ENCODE data around the gene RCAN2.

The RCAN2 gene

DNA sequence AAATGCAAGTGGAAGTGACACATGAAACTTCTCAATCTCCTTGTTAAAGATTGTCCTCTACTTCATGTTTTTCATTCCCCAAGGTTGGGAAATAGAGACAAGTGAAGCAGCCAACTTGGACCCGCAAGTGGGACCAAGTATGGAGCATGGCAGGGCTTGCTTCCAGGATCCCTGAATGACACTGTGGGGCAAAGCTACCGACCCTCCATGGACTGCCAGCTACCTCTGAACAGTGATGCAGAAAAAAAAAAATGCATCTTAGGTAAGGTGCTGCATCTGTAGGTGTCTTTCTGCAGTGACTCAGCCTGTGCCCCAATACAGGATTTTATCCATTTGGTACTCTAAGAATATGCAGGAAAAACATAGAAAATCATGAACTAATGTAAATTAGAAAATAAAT, 201.4 kb downstream of the RCAN2 start:
- no peak for DNase-seq

DNA sequence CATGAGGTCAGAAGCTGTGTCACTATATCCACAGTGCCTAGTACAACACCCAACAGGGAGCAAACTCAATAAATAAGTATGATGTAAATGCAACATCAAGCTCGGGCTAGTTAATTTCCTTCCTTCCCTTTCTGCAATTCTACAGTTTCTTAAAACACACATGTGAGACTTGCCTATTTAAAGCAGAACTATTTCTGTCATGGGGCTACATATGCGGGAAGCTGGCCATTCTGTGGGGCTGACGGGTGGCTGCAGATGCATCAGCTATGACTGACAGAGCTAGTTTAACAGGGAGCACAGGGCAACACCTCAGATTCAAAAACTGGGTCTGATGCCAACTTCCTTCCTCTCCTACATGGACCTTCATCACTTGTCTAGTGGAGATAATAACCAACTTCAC, 202.4 kb downstream of the RCAN2 start:
- no peak for DNase-seq

DNA sequence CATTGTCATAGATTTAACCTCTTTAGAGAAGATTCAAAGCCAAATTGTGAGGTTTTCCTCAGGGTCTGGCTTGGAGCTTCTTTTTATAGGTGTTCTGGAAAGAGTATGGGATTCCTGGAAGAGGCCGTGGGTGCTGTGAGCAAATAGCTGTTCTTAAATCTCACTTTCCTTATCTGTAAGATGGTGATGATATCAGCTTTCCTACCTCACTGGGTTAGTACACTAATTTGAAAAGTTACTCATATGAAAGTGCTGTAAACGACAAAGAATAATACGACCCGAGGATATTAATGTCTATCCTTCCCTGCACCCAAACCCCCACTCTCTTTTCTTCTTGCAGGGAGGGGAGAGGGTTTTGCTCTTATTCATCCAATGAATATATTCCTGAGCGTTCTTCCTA, 203.6 kb downstream of the RCAN2 start:
- no peak for DNase-seq

DNA sequence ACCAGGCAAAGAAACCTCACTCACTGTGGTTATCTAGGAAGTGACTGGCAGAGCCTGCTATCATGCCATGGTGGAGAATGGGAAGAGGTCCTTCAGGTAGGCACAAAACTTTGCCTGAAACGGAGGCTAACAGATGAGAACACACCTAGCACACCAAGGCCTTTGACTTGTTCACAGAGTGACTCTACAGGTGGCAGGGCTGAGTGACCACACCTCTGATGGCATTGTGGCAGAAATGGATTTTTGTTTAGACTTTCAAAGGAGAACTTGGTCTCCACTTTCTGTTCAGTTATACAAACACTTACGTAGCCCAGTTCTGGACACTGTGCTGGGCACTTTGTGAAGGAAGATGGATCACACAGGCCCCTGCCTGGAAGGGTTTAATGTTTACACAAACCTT, 204.2 kb downstream of the RCAN2 start:
- DNase-seq = no peak

DNA sequence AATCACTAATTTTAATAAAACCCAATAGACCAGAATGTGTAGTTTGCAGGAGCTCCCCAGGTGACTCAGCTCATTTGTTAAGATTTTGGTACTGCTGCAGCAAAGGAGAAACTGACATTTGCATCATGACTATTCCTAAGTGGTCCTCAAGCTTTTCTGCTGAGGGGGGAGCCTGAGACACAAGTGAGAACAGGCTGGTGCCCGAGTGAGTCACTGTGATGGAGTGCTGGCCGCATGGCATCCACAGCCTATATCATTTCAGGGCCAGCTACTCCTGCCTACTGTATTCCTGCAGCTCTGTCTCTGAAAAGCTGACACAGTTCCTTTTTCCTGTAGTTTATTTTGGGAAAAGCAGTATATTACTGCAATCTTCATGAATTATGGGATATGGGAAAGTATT, 206.8 kb downstream of the RCAN2 start:
- DNase-seq = no peak

DNA sequence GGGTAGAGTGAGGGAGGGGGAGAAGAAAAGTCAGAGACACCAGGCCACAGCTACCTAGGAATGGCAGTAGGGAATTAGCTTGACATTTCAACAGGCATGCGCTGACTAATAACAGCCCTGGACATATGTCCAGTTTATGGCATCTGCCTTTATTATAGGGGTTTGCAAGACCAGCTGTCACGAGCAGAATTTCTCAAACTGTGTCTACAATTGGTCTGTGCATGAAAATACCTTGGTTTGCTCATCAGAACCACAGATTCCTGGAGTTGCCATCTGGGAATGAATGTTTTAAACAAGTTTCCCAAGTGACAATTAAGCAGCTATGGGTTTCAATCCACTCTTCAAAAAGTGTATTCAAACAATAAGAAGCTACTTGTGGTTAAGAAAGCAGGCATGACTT, 210.1 kb downstream of the RCAN2 start:
- no peak for DNase-seq

DNA sequence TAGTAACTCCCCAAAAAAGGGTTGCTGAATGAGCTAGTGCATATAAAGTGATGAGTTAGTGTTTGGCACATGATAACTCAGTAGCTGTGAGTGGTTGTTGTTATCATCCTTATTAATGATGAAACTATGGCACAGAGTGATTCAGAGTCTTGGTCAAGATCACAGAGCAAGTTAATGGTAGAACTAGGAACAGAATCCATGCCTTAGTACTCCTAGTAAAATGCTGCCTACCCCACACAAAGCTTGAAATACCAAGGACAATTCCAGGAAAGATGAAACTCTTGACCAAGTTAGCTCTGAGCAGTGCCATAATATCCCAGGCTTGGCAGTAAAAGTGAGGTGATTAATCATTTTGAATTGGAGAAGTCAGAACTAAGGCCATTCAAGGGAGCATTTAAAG, 211.4 kb downstream of the RCAN2 start:
- DNase-seq = no peak

DNA sequence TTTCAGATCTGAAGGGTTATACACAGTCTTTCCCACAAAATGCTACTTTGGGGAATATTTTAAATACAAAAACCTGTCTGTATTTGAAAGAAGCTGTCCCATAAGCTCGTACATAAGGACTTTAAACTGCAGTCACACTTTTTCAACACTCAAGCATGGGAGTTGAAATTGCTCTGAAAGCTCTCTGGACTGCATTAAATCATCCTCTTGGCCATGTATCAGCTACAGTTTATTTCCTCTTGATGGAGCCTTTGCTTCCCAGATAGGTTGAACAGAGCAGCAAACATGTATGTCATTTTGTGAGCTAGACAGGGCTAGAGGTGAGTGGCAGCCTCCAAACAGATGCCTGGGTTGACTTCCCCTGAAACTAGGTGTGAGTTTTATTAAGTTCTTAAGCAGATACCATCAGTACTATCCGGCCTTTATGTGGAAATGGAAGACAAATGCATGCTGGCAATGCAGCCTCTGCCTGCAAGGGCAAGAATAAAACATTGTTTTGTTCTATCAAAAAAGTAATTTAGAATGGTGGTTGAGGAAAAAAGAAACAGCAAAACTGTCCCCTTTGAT, 214.6 kb downstream of the RCAN2 start:
- DNase-seq = no peak

DNA sequence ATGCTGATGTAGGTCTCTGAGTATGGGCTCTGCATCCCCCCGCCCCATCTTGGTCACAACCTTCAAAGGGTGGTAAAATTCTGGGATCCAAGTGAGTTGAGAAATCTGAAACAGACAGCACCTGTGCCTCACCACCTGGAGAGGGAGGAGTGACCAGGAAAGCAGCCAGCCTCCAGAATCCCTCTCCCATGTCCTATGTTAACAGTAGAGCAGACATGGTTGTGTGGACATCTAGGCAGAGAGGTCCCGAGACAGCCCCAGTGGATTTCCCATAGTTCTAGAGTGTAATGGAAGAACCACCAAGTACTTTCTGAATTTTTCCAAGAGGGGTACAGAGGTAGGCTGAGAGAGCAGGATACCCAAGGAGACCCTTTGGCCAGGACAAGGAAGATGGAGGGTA, 216.7 kb downstream of the RCAN2 start:
- no peak for DNase-seq

DNA sequence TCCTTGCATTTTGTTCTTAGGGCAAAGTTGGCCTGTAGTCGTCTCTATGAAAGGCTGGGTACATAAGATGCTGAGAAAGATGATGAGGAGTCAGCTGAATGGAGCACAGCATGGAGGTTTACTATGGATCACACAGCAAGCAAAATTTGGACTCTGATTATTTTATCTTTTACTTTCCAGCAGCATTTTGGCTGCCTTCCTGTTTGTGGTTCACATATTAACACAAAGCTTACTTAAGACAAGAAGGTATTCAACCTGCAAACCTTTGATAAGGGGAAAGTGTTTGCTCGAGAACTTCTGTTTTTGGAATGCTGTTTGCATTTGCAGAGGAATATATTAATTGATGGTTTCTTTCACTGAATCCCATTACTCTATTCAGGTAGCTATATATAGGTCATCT, 217.3 kb downstream of the RCAN2 start:
- DNase-seq = no peak

DNA sequence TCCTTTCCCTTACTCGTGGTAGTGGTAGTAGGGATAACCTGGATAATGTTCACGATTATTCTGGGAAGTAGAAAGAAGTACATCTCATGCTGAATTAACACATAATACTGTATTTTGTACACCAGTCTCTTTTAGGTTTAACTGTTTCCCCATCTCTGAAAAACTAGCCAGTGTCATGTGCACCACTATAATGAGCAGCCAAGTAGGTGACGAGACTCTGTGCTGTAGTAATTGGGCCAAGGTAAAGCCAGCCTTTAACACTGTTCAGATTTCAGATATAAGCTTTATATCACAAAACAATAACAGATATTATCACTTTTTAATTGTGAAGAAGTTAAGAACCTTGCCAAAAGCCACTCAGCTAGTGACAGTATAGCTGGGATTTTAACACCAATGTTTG, 219.5 kb downstream of the RCAN2 start:
- DNase-seq = no peak

DNA sequence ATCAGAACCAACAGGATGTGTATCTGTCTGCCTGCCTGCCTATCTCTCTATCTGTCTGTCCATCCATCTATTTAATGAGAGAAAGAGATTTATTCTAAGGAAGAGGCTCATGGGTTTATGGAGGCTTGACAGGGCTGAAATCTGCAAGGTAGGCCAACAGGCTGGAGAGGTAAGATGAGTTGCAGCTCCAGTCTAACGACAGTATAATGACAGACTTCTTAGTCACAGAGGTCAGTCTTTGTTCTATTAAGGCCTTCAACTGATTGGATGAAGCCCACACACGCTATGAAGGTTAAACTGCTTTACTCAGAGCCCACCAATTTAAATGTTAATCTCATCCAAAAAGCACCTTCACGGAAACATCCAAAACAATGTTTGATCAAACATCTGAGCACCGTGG, 220.1 kb downstream of the RCAN2 start:
- no peak for DNase-seq

DNA sequence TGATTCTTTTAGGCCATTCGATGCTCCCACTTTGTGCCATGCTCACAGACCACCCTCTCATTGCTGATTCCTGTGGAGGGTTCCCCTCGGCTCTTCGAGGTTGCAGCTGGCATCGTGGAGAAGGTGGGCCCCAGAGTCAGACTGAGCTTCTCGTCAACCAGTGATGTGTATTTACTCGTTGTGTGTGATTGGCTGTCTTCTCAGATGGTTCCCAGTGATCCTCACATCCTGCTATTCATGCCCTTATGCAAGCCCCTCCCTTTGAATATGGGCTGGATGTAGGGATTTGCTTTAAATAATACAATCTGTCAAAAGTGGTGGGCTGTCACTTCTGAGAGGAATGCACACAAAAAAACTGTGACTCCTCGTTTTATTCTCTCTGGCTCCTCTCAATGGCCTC, 220.9 kb downstream of the RCAN2 start:
- DNase-seq = no peak

DNA sequence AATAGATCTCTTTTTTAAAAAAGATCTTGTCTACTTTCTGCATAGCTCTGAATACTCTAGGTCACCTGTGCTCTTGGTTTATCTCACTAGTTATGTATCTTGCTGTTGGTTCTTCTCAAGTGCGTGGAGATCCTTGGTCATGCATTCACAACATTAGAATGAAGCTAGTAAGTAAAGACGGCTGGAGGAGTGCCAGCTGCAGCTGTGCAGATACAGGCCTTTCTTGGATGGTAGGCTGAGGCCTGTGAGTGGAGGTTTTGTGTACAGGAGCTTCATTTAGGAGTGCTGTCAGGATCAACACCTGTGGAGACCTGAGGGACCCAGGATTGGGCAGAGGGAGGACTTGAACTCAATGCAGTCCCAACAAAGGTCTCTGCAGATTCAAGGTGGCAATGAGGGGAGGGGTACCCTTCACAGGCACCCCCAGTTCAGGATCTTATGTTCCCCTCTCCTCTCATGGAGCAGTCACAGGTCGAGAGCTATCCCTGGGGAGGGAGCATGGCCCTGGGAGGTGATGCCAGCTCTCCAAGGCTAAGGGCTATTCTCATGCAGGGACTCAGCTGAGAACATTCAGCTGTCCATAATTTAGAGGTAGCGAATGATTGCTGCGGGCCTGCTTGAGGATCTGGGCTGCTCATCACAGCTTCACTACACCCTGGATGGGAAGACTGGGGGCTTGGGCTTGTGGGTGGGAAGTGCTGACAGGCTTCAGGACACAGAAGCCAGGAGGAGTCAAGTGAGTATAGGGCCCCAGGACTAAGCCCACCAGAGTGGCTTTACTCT, 221.6 kb downstream of the RCAN2 start:
- DNase-seq = no peak

DNA sequence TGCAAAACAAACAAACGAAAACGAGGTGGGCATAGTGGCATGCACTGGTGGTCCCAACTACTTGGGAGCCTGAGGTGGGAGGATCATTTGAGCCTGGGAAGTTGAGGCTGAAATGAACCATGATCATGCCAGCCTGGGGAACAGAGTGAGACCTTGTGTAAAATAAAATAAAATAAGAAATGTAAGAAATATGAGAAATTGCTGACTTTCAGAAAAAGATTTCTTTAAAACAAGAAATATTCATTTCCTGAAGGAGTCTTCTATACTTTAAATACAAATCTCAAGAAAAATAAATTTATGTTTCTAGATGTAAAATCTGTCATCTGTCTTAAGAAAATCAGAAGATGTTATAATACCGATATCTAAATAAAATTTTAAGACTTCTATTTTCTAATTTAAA, 223.7 kb downstream of the RCAN2 start:
- DNase-seq = no peak

DNA sequence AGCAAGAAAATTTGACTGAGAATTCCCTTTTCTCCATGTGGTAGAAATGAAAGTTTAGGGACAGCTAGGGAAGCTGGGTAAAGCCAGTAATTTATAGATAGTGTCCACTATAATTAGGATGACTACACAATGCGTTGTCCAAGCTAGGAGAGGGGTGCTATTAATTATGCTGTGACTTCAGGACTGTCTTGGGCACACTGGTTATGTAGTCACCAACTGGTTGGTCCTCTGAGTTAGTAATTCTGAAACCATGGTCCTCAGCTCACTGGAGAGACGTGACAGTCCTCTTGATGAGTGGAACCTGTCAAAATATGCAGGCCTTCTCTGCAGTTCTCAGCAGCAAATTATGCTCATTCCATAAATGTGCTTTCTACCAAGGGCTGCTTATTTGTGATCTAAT, 225.9 kb downstream of the RCAN2 start:
- no peak for DNase-seq

DNA sequence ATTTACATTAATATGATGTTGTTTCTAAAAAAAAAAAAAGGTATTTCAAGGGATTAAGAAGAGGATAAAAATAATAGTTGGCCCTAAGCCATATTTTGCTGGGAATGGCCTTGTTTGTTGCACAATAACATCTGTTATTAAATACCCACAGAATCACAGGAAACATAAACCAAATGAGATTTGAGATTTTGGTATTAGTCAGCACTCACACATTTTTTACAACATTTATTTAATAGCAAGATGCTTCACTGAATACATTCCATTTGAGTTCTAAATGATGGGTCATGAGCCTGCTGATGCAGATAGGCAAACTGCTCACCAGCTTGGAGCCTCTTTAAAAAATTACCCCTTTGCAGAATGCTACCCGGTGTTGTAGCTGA, 227.6 kb downstream of the RCAN2 start:
- peak; percentile 24 for DNase-seq

DNA sequence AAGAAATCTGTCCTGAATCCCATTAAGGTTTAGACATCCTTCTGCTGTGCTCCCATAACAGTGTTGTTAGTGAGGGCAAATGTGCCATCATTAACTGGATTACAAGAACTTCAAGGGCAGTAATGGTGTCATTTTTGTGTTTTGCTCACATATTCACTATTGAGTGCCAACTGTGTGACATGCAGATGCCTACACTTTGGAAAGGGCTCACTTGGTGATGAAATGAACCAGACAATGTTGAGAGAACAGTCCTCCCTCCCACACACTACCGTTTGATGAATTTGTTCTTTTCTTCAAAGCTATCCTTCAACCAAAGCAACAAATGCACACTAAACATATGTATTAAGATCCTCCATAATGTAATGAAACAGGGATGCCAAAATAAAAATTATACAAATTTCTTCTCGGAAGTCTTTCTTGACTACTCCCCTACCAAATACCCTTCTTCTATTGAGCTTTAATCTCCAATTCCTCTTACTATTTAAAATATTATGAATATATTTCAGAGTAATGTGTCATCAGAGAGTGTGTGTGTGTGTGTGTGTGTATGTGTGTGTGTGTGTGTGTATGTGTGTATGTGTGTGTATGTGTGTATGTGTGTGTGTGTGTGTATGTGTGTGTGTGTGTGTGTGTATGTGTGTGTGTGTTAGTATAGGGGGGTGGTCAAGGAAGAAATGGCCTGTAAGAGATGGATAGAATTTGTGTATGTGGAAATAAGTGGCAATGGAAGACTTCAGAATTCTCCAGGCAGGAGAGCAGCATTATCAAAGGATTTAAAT, 228.1 kb downstream of the RCAN2 start:
- DNase-seq = no peak

DNA sequence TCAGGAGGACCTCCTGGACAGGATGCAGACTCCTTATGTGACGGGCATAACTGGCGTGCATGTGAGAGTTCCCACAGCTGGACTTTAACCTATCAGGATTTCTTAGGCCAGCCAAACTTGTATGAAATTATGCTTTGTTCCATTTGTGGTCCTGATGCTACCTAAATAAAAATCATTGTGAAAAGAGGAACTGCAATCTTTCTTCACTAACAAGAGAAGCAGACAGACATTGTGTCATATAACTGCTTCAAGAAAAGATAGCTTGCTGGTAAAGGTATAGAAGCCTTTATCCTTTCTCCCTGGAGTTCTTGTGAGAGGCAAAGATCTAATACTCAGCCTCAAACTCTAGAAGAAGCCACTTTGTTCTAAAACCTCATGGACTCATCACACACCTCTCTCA, 233.0 kb downstream of the RCAN2 start:
- no peak for DNase-seq

DNA sequence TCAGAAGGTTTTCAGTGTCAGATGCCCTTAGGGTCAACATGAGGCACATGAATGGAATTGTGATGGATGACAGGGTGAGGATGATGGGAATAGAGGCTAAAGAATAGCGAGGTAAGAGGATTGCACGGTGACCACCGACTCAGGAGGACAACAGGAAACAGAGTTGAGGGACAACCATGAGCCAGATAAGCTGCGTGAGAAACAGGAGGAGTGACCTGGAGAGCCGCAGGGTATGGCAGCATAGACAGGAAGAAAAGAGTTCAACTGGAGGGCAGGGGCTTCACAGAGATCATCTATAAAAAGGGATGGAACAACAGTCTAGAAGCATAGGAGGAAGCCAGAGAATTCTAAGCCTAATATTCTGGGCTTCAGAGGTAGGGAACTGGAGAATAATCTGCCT, 235.7 kb downstream of the RCAN2 start:
- DNase-seq = no peak

DNA sequence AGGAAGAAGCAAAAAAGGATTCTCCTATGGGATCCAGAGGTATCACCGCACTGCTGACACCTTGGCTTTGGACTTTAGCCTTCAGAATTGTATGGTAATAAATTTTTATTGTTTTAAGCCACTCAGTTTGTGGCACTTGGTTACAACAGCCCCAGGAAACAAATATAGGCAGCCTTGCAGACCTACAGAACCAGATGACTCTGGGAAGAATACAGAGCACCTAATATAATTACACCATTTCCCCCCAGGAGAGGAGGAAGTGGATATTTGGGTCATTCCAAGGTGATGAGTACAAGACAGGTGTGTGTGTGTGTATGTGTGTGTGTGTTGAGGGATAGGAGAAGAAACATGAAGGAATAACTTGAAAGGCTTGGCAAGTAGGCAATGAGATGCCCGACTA, 236.3 kb downstream of the RCAN2 start:
- DNase-seq = no peak

DNA sequence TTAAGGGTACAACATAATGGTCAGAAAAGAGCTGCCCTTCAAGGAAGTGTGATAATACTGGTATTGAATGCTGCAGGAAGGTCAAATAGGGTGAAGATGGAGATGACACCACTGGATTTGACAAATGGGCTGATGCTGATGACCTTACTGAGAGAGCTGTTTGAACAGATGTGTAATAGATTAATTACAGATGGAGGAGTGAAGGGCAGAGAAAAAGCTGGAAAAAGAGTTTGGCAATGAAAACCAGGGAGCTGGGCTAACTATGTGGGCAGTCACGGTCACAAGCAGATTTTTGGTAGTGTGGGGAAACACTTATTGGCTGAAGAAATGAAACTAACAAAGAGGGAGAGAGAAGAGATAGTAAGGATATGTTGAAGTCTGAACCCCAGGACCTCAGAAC, 236.9 kb downstream of the RCAN2 start:
- no peak for DNase-seq

DNA sequence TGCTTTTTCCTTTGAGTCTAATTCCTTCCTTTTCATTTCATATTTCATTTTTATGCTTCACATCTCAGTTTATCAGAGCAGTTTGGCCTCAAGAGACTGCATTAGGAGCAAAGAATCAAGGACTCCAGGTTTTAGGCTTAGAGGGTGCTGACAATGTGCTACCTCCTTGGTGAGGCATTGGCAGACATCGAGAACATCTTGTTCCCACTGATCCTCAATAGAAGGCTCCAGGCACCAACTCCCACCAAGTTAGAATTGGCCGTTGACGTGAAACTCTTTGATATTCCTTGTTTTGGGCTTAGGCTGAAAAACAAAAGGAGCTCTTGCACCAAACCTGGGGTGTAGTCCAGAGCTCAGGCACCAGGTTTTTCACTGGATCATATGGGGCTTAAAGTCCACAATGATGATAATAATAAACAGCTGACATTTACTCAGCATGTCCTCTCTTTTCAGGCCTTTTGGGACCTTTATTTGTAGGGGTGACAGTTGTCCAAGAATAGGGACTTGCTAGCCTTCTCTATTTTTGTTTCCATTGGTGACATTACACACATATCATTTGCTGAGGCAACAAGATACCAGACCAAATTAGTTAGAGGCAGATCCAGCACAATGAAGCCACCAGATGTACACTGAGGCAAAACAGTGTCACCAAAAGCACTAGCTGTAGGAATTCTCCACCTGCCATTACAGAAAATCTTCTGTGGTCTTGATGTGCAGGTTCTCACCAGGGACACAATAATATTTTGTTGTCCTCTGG, 239.5 kb downstream of the RCAN2 start:
- DNase-seq = no peak

DNA sequence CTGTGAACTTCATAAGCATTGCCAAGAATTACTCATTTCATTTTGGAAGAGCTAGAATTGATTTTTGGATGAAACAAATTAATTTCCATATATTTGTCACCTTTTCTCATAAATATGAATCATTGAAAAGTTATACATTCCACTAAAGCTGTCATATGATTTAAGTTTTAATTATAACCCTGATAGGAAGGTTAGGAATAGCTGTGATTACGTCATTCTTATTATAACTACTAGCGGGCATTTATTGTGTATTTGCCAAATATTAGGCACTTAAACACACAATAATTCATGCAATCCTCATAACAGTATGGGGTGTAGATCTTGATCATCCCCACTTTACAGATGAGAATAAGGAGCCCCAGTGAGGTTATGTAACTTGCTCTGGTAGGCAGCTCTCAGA, 243.1 kb downstream of the RCAN2 start:
- DNase-seq = no peak
